Endothelial cell (in vitro differentiated cells): ENCODE measurements around the gene FAM111A. TPM values are rescaled to one million over a fixed set of nuclear protein-coding genes. Genes with fewer than 3 reads are reported as not detected.

Experiments
- DNase-seq: peaks from one replicate; pipeline ENCODE4 v3.0.0; 2021; ENCODE audit warnings: low spot score
- H3K27ac Mint-ChIP-seq: one replicate; pipeline ENCODE4 v1.8.0; 2021; ENCODE audit warnings: mixed read lengths, inconsistent platforms; ENCODE audit not compliant: unreplicated experiment
- H3K27me3 Mint-ChIP-seq: one replicate; pipeline ENCODE4 v1.8.0; 2021; ENCODE audit warnings: mild to moderate bottlenecking, moderate library complexity, mixed read lengths, inconsistent platforms; ENCODE audit not compliant: unreplicated experiment
- H3K36me3 Mint-ChIP-seq: one replicate; pipeline ENCODE4 v1.8.0; 2021; ENCODE audit warnings: mild to moderate bottlenecking, low read depth, mixed read lengths, inconsistent platforms; ENCODE audit not compliant: unreplicated experiment
- H3K4me1 Mint-ChIP-seq: one replicate; pipeline ENCODE4 v1.8.0; 2021; ENCODE audit warnings: mild to moderate bottlenecking, mixed read lengths, inconsistent platforms; ENCODE audit not compliant: unreplicated experiment
- H3K4me3 Mint-ChIP-seq: one replicate; pipeline ENCODE4 v1.8.0; 2021; ENCODE audit warnings: mild to moderate bottlenecking, mixed read lengths, inconsistent platforms; ENCODE audit not compliant: unreplicated experiment
- H3K9me3 Mint-ChIP-seq: one replicate; pipeline ENCODE4 v1.8.0; 2021; ENCODE audit warnings: mixed read lengths, inconsistent platforms; ENCODE audit not compliant: unreplicated experiment
- total RNA-seq: library from RNA; stranded (reverse); fragmentation: NEBNext Ultra II Directional; extraction: Animal tissue kit (Norgen Biotek cat#: 25700); gene quantifications from one replicate; pipeline ENCODE4 v1.2.1, GENCODE V29; 2021; ENCODE audit not compliant: unreplicated experiment
- TF ChIP-seq, protein P1 (sequence below): fragments of 200-600 bp; sonication (generic); IDR thresholded peaks from one replicate; pipeline ENCODE4 v1.5.0; 2021; ENCODE audit warnings: antibody characterized with exemption; ENCODE audit not compliant: unreplicated experiment

The FAM111A gene
- total RNA-seq, 1 donor from 2014 or later: 30.8 TPM

- peaks cover 8% of the 10 kb centered on the region for H3K4me1 Mint-ChIP-seq
Observed at GRCh38 chr11:59157433-59157832, 14.8 kb downstream of the FAM111A start.

GRCh38 chr11:59158206-59159068 is 15.8 kb downstream of the FAM111A start:
- no peaks in the 10 kb centered on the region for H3K36me3 Mint-ChIP-seq
- TF ChIP-seq, protein P1, sequence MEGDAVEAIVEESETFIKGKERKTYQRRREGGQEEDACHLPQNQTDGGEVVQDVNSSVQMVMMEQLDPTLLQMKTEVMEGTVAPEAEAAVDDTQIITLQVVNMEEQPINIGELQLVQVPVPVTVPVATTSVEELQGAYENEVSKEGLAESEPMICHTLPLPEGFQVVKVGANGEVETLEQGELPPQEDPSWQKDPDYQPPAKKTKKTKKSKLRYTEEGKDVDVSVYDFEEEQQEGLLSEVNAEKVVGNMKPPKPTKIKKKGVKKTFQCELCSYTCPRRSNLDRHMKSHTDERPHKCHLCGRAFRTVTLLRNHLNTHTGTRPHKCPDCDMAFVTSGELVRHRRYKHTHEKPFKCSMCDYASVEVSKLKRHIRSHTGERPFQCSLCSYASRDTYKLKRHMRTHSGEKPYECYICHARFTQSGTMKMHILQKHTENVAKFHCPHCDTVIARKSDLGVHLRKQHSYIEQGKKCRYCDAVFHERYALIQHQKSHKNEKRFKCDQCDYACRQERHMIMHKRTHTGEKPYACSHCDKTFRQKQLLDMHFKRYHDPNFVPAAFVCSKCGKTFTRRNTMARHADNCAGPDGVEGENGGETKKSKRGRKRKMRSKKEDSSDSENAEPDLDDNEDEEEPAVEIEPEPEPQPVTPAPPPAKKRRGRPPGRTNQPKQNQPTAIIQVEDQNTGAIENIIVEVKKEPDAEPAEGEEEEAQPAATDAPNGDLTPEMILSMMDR: peak; percentile 85
- no peaks in the 10 kb centered on the region for H3K9me3 Mint-ChIP-seq
- peaks cover 8% of the 10 kb centered on the region for H3K4me1 Mint-ChIP-seq
- peaks cover 4% of the 10 kb centered on the region for H3K27me3 Mint-ChIP-seq
- H3K4me3 Mint-ChIP-seq: no peak overlapping the region
- H3K27ac Mint-ChIP-seq: peak overlapping the region; percentile 93
- DNase-seq: peak; percentile 61

More at GRCh38 chr11:59157433-59157832, 14.8 kb downstream of the FAM111A start:
- no peak for DNase-seq
- H3K9me3 Mint-ChIP-seq: no peaks in the 10 kb centered on the region
- H3K4me3 Mint-ChIP-seq: no peak overlapping the region
- peaks cover 4% of the 10 kb centered on the region for H3K27me3 Mint-ChIP-seq
- TF ChIP-seq, protein P1: no peak
- no peaks in the 10 kb centered on the region for H3K36me3 Mint-ChIP-seq
- peak overlapping the region; percentile 93 for H3K27ac Mint-ChIP-seq

DNA sequence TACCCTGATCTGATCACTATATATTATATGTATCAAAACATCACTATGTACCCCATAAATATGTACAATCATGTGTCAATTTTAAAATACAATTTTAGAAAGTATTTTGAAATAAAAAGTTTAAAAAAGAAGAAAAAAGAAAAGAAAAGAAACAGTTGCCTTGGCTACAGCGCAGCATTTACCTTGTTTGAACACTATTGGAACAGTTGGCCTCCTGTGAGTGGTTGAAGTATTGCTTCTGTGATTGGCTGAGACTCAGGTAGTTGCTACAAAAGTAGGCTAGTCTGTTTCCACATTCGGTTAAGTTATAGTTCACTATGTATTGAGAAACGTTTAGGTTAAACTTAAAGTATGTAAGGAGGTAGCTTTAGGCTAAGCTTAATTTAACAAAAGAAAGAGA is 21.4 kb downstream of the FAM111A start:
- TF ChIP-seq, protein P1: no peak
- peaks cover 5% of the 10 kb centered on the region for H3K27me3 Mint-ChIP-seq
- H3K4me1 Mint-ChIP-seq: no peaks in the 10 kb centered on the region
- no peaks in the 10 kb centered on the region for H3K36me3 Mint-ChIP-seq
- no peak overlapping the region for H3K4me3 Mint-ChIP-seq
- H3K27ac Mint-ChIP-seq: no peak overlapping the region
- H3K9me3 Mint-ChIP-seq: no peaks in the 10 kb centered on the region
- DNase-seq: no peak

DNA sequence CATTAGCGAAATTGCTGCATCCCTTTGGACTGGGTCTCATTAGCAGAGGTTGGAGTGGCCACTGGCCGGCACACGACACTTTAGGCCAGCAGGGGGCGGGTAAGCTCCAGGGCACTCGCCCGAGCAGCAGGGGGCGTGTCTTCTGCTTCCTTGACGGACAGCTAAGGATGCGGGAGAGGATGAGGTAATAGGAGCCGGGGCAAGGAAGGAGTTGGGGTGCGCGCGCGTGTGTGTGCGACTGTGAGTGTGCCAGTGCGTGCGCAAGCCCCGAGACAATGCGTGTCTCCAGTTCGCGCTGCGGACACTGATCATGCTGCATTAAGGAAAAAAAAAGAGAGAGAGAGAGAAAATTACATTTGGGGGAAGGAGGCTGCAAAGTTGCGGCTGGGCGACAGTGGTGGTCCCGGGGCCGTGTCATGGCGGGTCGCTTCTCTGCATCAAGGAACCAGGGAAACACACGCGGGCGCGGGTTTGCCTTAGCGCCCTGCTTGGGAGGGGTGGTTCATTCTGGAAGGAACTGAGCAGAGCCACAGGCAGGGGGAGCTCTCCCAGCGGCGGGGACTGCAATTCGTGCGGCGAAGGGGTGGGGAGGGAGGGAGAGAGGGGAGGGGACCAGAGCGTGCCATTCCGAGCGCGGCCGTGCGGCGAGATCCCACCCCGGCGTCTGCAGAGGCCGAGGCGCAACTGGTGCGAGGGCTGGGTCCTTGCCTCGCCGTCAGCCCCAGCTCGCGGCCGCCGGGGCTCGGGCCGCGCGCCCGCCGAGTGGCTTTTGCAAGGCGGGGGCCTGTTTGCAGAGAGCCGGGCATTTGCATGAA is 29.1 kb downstream of the FAM111A start, which contains the start of gene DTX4:
Gene DTX4 (plus strand): TSS at position 625 of the 815 bp plus-strand sequence. CDS start 464 bp downstream, outside the sequence.
- H3K36me3 Mint-ChIP-seq: no peaks in the 10 kb centered on the region
- DNase-seq: peak; percentile 95
- TF ChIP-seq, protein P1: peak; percentile 92
- peak within 1 kb of the TSS; percentile 95 for H3K4me3 Mint-ChIP-seq
- no peaks in the 10 kb centered on the region for H3K9me3 Mint-ChIP-seq
- peaks cover 9% of the 10 kb centered on the region for H3K27me3 Mint-ChIP-seq
- H3K4me1 Mint-ChIP-seq: peaks cover 23% of the 10 kb centered on the region
- H3K27ac Mint-ChIP-seq: peak within 1 kb of the TSS; percentile 84
